Small intestine (tissue), 7 donors: ENCODE measurements around the gene NTN1. TPM values are rescaled to one million over a fixed set of nuclear protein-coding genes. Genes with fewer than 3 reads are reported as not detected.

Source experiments
- DNase-seq, 2 donors: peaks; one replicate each; pipeline versions ENCODE4 v3.0.0 to v3.0.0-alpha.2; 2013
- FAIRE-seq: peaks from 2 replicates; lab custom pipeline; 2012; peaks lifted over from hg19 to GRCh38; lab: Jason Lieb, UNC
- H3K27ac ChIP-seq, 3 donors: one replicate each; pipeline ENCODE4 v1.5.1; 2013; ENCODE audit warnings: low read length in 2 of 3, mild to moderate bottlenecking in 2 of 3, control low read depth in 1 of 3, inconsistent platforms in 1 of 3, low read depth in 1 of 3, moderate library complexity in 1 of 3
- H3K27me3 ChIP-seq, 3 donors: one replicate each; pipeline ENCODE4 v1.6.1; 2013; ENCODE audit warnings: low read length in 3 of 3, inconsistent platforms in 1 of 3; ENCODE audit not compliant: control insufficient read depth in 3 of 3, insufficient read depth in 3 of 3
- H3K36me3 ChIP-seq, 3 donors: one replicate each; pipeline ENCODE4 v1.6.1; 2013; ENCODE audit warnings: low read length in 3 of 3, inconsistent platforms in 1 of 3, low read depth in 1 of 3, mild to moderate bottlenecking in 1 of 3, moderate library complexity in 1 of 3; ENCODE audit not compliant: control insufficient read depth in 3 of 3, insufficient read depth in 2 of 3
- H3K4me1 ChIP-seq, 3 donors: one replicate each; pipeline ENCODE4 v1.6.1; 2013; ENCODE audit warnings: low read length in 2 of 3, inconsistent platforms in 1 of 3, low read depth in 1 of 3, mild to moderate bottlenecking in 1 of 3, moderate library complexity in 1 of 3; ENCODE audit not compliant: control insufficient read depth in 3 of 3, insufficient read depth in 2 of 3
- H3K4me3 ChIP-seq, 3 donors: one replicate each; pipeline ENCODE4 v1.5.1; 2013; ENCODE audit warnings: low read length in 3 of 3, control low read depth in 1 of 3, inconsistent platforms in 1 of 3, low read depth in 1 of 3, mild to moderate bottlenecking in 1 of 3, moderate library complexity in 1 of 3
- H3K9me3 ChIP-seq, 2 donors: one replicate each; pipeline ENCODE4 v1.6.1; 2013; ENCODE audit warnings: low read depth in 1 of 2, low read length in 1 of 2; ENCODE audit not compliant: control insufficient read depth in 2 of 2, insufficient read depth in 1 of 2
- WGBS, 3 donors: extraction: QIAGEN DNeasy Blood & Tissue Kit; methylation state at CpG; one replicate each; pipeline ENCODE4 v1.1.7; 2013; 5-methylcytosine and 5-hydroxymethylcytosine counted together
- polyA plus RNA-seq, 4 donors: library from polyadenylated mRNA; stranded (reverse) in 3 of 4; unstranded in 1 of 4; fragments of 200-250 nt in 3 of 4; fragments of 120-200 nt in 1 of 4; gene quantifications; one replicate each; pipeline versions ENCODE4 v1.2.1 to v1.2.3, GENCODE V29; 2013
- donor health status: healthy with polysubstance abuse.
- donor health status: control.
- donor health status: control.
- donor health status: Bipolar disorder and iron deficiency.
- donor health status: healthy.

NTN1 gene
- polyA plus RNA-seq, 4 donors: 0.22 to 13.2 (median 2.6) TPM

DNA sequence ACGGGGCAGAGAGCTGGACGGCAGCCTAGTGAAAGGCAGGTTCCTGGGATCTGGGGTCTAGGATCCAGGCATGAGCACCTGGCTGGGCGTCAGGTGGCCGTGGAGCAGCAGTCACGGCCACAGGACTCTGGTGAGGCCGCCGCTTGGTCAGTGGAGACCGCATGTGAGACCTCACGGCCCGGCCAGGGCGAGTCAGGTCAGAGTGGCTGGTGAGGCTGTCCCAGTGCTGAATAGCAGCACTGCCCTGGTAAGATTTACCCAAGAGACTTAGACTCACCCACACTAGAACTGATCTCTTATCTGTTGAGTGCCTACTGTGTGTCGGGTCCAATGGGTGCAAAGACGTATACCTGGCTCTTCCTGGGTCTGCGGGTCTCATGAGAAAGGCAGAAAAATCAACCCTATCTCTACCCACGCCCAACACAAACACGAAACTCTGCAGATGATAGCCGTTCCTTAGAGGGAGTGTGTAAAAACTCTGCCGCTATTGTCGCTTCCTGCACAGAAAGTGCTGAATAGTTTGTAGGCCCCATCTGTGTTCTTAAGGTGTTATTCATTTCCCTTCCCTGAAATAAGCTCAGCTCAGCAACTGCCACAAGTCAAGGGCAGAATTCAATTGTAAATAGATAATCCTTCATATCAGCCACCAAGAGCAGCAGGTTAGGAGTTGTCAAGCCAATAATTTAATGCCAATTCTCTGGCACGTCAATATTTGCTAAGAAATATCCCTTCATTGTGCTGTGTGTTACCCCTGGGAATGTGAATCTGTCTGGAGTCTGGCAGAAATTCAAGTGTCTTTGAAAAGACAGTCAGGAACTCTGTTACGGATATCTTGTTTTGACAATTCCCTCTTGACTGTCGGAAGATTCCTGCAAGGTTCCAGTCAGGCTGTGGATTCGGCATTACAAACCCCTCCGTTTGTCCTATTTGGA, 240.0 kb downstream of the NTN1 start:
- peaks cover 0 to 8% of the 10 kb centered on the region in 2 donors for H3K9me3 ChIP-seq
- FAIRE-seq (no peak), DNase-seq (peak; percentile 39 to 73)
- peak overlapping the region in 1 of 3 donors; percentile 3 for H3K4me3 ChIP-seq
- H3K27me3 ChIP-seq: no peaks in the 10 kb centered on the region
- H3K4me1 ChIP-seq: peaks cover 0 to 24% (median 7%) of the 10 kb centered on the region in 3 donors
- WGBS, 3 donors: 56 to 69% (median 65%) methylated on average over 21 to 24 of the region's 24 CpGs
- H3K27ac ChIP-seq: peak overlapping the region in 1 of 3 donors; percentile 80
- peaks cover 0 to 6% (median 0%) of the 10 kb centered on the region in 3 donors for H3K36me3 ChIP-seq

DNA sequence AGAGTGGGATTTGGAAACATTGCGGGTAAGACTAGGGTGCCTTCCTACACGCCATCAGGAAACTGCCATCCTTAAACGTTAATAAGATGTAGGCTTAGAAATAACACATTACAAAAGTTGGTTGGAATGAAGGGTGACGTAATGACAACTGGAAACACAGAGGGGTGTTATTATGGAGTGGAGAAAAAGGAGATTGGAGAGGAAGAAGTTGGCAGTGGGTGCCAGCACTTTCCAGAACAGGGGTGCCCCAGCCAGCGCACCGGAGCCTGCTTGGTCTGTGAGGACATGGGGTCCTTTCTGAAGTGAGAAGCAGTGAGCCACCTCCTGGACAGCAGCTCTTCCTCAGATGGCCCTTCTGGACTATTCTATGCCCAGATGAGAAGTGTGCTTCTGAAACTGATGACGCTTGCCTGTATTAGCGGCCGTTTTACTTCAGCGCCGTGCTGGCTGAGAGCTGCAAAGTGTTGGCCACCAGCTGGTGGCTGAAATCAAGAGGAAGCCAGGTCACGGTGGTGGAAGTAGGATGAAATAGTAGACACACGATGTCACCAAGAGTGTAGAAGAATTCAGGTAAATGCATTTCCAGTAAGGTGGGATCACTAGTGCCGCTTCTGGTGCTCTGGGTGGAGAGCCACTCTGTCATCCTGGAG, 244.8 kb downstream of the NTN1 start:
- peaks cover 0 to 8% of the 10 kb centered on the region in 2 donors for H3K9me3 ChIP-seq
- no peak for DNase-seq
- FAIRE-seq: no peak
- H3K27ac ChIP-seq: no peak overlapping the region
- H3K36me3 ChIP-seq: peaks cover 0 to 7% (median 0%) of the 10 kb centered on the region in 3 donors
- H3K4me1 ChIP-seq: peaks cover 0 to 8% (median 0%) of the 10 kb centered on the region in 3 donors
- no peaks in the 10 kb centered on the region for H3K27me3 ChIP-seq
- 89 to 94% (median 93%) methylated on average over 14 of the region's 14 CpGs for WGBS, 3 donors
- H3K4me3 ChIP-seq: no peak overlapping the region

DNA sequence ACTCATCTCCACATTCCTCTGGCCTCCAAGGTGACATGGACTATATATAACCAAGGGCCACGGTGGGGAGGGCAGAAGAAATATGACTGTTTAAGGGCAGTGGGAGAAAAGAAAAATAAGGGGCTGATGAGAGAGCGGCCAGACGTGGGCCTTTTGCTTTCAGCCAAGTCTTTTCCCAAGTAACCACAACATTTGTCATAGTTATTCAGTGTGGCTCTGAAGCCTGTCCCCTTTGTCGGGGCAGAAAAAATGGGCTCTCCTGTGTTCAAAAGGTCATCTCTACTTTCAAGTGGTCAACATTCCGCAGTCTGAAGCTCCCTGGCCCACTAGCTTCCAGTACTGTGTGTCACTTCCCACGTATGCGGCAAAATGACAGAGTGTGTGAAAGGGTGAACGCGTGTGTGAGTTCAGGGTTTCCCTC, 245.4 kb downstream of the NTN1 start:
- DNase-seq: no peak
- Histone ChIP-seq H3K4me1 (peaks cover 0 to 2% (median 0%) of the 10 kb centered on the region in 3 donors), H3K9me3 (peaks cover 0 to 8% of the 10 kb centered on the region in 2 donors), H3K27ac (no peak overlapping the region), H3K36me3 (peaks cover 0 to 7% (median 0%) of the 10 kb centered on the region in 3 donors), H3K27me3 (no peaks in the 10 kb centered on the region), H3K4me3 (no peak overlapping the region)
- 89 to 96% (median 92%) methylated on average over 9 of the region's 9 CpGs for WGBS, 3 donors
- FAIRE-seq: no peak

DNA sequence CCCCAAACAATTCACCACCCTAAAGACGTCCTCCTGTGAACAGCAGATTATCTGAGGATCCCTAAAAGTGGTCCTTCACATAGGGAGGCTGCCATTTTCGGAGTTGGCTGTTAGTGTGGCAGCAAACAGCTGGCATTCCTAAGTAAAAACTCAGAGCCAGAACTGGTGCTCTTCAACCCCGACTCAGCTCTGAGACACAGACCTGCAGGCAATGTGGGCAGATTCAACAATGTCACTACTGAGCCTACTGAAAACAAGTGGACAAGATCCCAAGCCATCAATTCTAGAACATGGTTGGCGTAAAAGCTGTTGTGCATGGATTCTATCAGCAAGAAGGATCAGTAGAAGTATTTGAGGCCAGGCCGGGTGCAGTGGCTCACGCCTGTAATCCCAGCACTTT, 247.2 kb downstream of the NTN1 start:
- H3K9me3 ChIP-seq: peaks cover 0 to 8% of the 10 kb centered on the region in 2 donors
- H3K4me3 ChIP-seq: no peak overlapping the region
- H3K36me3 ChIP-seq: peaks cover 0 to 10% (median 0%) of the 10 kb centered on the region in 3 donors
- FAIRE-seq (no peak), DNase-seq (no peak)
- 93 to 94% (median 94%) methylated on average over 6 of the region's 6 CpGs for WGBS, 3 donors
- H3K4me1 ChIP-seq: peaks cover 0 to 4% (median 0%) of the 10 kb centered on the region in 3 donors
- no peak overlapping the region for H3K27ac ChIP-seq
- H3K27me3 ChIP-seq: no peaks in the 10 kb centered on the region

DNA sequence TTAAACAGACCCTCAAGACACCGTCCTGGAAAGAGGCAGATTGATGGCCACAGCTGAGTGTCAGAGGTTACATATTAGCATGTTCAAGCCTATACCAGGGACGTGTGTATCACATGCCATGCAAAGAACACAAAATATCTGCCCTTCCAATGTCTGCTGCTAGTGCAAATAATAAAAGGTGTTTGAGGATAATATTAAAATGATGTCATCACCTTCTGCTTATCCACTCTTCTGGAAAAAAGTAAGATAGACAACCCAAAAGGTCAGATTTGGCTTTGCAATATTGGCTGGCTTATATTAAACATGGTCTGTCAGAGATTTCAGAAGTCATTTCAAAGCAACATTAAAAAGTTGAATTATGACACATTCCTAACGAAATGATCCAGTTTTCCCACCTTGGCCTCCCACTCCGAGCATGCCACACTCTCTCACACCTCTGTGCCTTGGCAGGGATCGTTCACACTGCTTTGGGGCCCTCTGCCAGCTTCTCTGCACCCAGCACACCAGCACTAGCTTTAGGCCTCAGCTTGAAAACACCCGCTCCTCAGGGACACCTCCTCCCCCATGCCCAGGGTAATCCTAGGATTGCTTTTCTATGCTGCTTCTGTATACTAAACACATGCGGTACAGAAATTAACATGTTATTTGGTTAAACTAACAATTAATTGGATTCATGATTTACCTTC, 248.2 kb downstream of the NTN1 start:
- Histone ChIP-seq H3K9me3 (no peaks in the 10 kb centered on the region), H3K4me1 (peaks cover 0 to 4% (median 0%) of the 10 kb centered on the region in 3 donors), H3K36me3 (peaks cover 0 to 10% (median 0%) of the 10 kb centered on the region in 3 donors), H3K27ac (no peak overlapping the region), H3K27me3 (no peaks in the 10 kb centered on the region), H3K4me3 (no peak overlapping the region)
- 80 to 88% (median 88%) methylated on average over 7 of the region's 7 CpGs for WGBS, 3 donors
- DNase-seq: no peak
- no peak for FAIRE-seq

DNA sequence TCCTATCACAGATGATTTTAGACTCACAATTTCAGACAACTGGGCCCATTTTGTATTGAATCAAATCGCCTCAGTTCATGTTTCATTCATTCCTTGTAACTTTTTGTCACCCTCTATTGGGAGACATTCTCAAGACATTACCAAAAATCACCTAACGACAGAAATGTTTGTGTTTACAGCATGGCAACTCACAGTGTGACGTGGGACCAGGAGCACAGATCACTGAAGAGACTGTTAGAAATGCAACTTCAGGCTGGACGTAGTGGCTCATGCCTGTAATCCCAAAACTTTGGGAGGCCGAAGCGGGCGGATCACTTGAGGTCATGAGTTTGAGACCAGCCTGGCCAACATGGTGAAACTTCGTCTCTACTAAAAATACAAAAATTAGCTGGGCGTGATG, 249.6 kb downstream of the NTN1 start:
- no peak for FAIRE-seq
- H3K4me3 ChIP-seq: no peak overlapping the region
- 89 to 96% (median 89%) methylated on average over 9 of the region's 9 CpGs for WGBS, 3 donors
- no peaks in the 10 kb centered on the region for H3K9me3 ChIP-seq
- H3K27me3 ChIP-seq: no peaks in the 10 kb centered on the region
- H3K4me1 ChIP-seq: peaks cover 0 to 4% (median 0%) of the 10 kb centered on the region in 3 donors
- peaks cover 0 to 10% (median 0%) of the 10 kb centered on the region in 3 donors for H3K36me3 ChIP-seq
- DNase-seq: no peak
- H3K27ac ChIP-seq: no peak overlapping the region

DNA sequence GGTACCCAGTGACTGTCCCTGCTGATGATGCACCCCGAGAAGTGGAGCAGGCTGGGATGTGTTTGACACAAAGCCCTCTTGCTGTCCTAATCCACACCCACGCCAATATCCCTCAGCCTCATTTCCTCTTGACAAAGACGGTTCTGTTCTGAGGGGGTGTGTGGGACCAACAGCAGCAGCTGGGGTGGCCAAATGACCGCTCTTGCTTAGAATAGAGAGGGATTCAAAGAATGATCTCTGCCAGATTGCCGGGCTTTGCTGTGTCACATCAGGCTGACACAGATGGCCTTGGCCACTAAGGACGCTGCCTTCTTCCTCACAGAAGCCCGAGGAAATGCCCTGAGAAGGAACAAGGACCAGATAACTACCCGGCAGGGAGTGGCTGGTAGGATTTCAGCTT, 250.7 kb downstream of the NTN1 start:
- Histone ChIP-seq H3K9me3 (no peaks in the 10 kb centered on the region), H3K27ac (peak overlapping the region in 1 of 3 donors; percentile 48), H3K36me3 (peaks cover 0 to 5% (median 0%) of the 10 kb centered on the region in 3 donors), H3K4me1 (peaks cover 0 to 4% (median 0%) of the 10 kb centered on the region in 3 donors), H3K27me3 (no peaks in the 10 kb centered on the region), H3K4me3 (no peak overlapping the region)
- DNase-seq (no peak), FAIRE-seq (no peak)
- WGBS, 3 donors: 76 to 82% (median 81%) methylated on average over 8 of the region's 8 CpGs
